ENCODE results near the gene APBA2.
"Not testable (repeated sequence)": the region's sequence is repeated elsewhere in the genome, so short reads cannot be mapped to it uniquely, and the experiment has no call there.

DNA sequence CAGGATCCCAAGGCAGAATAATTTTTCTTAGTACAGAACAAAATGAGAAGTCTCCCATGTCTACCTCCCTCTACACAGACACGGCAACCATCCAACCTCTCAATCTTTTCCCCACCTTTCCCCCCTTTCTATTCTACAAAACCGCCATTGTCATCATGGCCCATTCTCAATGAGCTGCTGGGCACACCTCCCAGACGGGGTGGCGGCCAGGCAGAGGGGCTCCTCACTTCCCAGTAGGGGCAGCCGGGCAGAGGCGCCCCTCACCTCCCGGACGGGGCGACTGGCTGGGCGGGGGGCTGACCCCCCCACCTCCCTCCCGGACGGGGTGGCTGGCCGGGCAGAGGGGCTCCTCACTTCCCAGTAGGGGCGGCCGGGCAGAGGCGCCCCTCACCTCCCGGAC, 36.5 kb upstream of the APBA2 start:
- TF ChIP-seq POLR2A, EP300, POLR2AphosphoS5 (IDR thresholded peaks at IDR 0.05): not testable (repeated sequence)
- TF ChIP-seq, protein P1, sequence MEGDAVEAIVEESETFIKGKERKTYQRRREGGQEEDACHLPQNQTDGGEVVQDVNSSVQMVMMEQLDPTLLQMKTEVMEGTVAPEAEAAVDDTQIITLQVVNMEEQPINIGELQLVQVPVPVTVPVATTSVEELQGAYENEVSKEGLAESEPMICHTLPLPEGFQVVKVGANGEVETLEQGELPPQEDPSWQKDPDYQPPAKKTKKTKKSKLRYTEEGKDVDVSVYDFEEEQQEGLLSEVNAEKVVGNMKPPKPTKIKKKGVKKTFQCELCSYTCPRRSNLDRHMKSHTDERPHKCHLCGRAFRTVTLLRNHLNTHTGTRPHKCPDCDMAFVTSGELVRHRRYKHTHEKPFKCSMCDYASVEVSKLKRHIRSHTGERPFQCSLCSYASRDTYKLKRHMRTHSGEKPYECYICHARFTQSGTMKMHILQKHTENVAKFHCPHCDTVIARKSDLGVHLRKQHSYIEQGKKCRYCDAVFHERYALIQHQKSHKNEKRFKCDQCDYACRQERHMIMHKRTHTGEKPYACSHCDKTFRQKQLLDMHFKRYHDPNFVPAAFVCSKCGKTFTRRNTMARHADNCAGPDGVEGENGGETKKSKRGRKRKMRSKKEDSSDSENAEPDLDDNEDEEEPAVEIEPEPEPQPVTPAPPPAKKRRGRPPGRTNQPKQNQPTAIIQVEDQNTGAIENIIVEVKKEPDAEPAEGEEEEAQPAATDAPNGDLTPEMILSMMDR (IDR thresholded peaks at IDR 0.05), result not testable (repeated sequence)

Data from stomach (tissue), 4 donors.